NCI-H1930 (cell line): ENCODE measurements around the gene MPC1.

Source experiments
- DNase-seq, 2 experiments: peaks; one replicate each; lab custom pipeline; 2025; lab: John Stamatoyannopoulos, UW

The MPC1 gene

GRCh38 chr6:166317261-166318212, 65.2 kb downstream of the MPC1 start:
- DNase-seq: no peak

GRCh38 chr6:166315436-166315835, 67.3 kb downstream of the MPC1 start:
- DNase-seq: no peak
